ENCODE results near the gene CCDC110.

Gene CCDC110

GRCh38 chr4:185424905-185425646, 46.5 kb downstream of the CCDC110 start:
- in situ Hi-C loops (cut with HindIII; ENCODE audit: low sequenced_read_pairs) = no loop called here

- in situ Hi-C loops (cut with HindIII; ENCODE audit: low sequenced_read_pairs) = no loop called here
These were observed 50.0 kb downstream of the CCDC110 start for GRCh38 chr4:185421366-185422124.

- in situ Hi-C loops (cut with HindIII; ENCODE audit: low sequenced_read_pairs) = no loop called here
These were observed 54.6 kb downstream of the CCDC110 start for GRCh38 chr4:185416955-185417354.

GRCh38 chr4:185412412-185412811, 59.1 kb downstream of the CCDC110 start:
- in situ Hi-C loops (cut with HindIII; ENCODE audit: low sequenced_read_pairs) = no loop called here

GRCh38 chr4:185411849-185412248, 59.7 kb downstream of the CCDC110 start:
- in situ Hi-C loops (cut with HindIII; ENCODE audit: low sequenced_read_pairs) = no loop called here

GRCh38 chr4:185408432-185408831, 63.1 kb downstream of the CCDC110 start:
- in situ Hi-C loops (cut with HindIII; ENCODE audit: low sequenced_read_pairs) = no loop called here

GRCh38 chr4:185405296-185405999, 66.1 kb downstream of the CCDC110 start:
- in situ Hi-C loops (cut with HindIII; ENCODE audit: low sequenced_read_pairs) = no loop called here

GRCh38 chr4:185404031-185404430, 67.5 kb downstream of the CCDC110 start:
- in situ Hi-C loops (cut with HindIII; ENCODE audit: low sequenced_read_pairs) = no loop called here

- in situ Hi-C loops (cut with HindIII; ENCODE audit: low sequenced_read_pairs) = loop anchor here (5.0 kb wide), 2 partner anchors 73 to 92 kb away; partner anchors contain the start of gene CCDC110
These were observed 72.1 kb downstream of the CCDC110 start for GRCh38 chr4:185399466-185399865.

- in situ Hi-C loops (cut with HindIII; ENCODE audit: low sequenced_read_pairs) = loop anchor here (5.0 kb wide), 2 partner anchors 74 to 91 kb away; partner anchors contain the start of gene CCDC110
These were observed 72.9 kb downstream of the CCDC110 start for GRCh38 chr4:185398618-185399017.

GRCh38 chr4:185396724-185397385, 74.7 kb downstream of the CCDC110 start, which contains the start of gene ANKRD37:
Gene ANKRD37 (plus strand): TSS chr4:185396841. CDS start chr4:185396924, 83 bp downstream.
- in situ Hi-C loops (cut with HindIII; ENCODE audit: low sequenced_read_pairs) = loop anchor here (5.0 kb wide), 2 partner anchors 75 to 90 kb away; partner anchors contain the start of gene CCDC110

GRCh38 chr4:185395956-185396723, 75.4 kb downstream of the CCDC110 start:
- in situ Hi-C loops (cut with HindIII; ENCODE audit: low sequenced_read_pairs) = loop anchor here (5.0 kb wide), 2 partner anchors 76 to 89 kb away; partner anchors contain the start of gene CCDC110

- in situ Hi-C loops (cut with HindIII; ENCODE audit: low sequenced_read_pairs) = loop anchor here (5.0 kb wide), 2 partner anchors 77 to 88 kb away; partner anchors contain the start of gene CCDC110
These were observed 76.1 kb downstream of the CCDC110 start, which contains the start of gene LRP2BP for GRCh38 chr4:185395238-185395955. Gene LRP2BP (minus strand): TSS chr4:185395924. CDS start chr4:185378186, 17,738 bp downstream.
